A375 (cell line): ENCODE measurements around the gene ATF6B. TPM values are rescaled to one million over a fixed set of nuclear protein-coding genes. Genes with fewer than 3 reads are reported as not detected.

Source experiments
- small RNA-seq: library from RNA; depleted of rRNA; stranded (forward); fragments of <200 nt; gene quantifications from one replicate; pipeline ENCODE3, GENCODE V24; 2014
- total RNA-seq: library from RNA; depleted of rRNA; stranded (reverse); fragments of >200 nt; shearing (Covaris generic); gene quantifications from 2 replicates; pipeline ENCODE4 v1.2.3, GENCODE V29; 2014; rRNA removed

Gene ATF6B
- total RNA-seq: 15.8 and 22.7 TPM in 2 replicates

DNA sequence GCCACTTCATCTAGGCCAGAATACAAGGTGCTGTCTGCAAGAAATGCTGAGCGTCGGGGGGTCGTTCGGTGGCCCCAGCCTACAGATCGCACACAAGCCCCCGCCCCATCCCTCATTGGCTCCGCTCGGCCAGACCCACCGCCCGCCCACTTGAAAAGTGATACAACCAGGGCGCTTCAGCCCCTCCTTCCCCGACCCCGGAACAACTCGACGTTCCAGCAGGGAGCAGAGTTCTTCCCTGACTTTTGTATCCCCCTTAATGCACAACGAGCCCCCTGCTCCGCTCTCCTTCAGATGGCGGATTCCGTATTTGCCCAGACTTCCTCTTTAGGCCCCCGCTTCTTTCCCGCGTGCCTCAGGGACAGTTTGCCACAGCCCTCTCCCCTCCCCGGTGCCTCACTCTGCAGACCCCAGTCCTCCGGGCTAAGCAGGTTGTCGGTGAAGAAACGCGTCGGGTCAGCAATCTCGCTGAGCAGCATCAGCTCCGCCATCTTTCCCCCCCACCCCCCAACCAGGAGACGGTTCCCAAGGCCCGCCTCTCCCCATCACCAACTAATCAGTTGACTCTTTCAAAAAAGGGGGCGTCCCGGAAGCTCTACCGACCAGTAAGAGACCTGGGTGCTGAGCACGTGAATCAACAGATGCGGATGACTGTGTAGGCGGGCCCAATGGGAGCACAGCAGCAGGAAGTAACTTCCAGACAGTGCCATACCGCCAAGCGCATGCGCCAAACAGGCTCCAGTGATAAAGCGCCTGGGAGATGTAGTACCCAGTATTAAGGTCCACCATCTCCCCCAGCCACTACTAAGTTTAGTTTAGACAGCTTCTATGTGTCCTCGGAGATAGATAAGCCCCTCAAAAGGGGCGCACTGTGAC is at the start of gene ATF6B:
Gene ATF6B (minus strand): TSS at position 530 of the 876 bp plus-strand sequence. CDS start 39 bp downstream, at position 491.

DNA sequence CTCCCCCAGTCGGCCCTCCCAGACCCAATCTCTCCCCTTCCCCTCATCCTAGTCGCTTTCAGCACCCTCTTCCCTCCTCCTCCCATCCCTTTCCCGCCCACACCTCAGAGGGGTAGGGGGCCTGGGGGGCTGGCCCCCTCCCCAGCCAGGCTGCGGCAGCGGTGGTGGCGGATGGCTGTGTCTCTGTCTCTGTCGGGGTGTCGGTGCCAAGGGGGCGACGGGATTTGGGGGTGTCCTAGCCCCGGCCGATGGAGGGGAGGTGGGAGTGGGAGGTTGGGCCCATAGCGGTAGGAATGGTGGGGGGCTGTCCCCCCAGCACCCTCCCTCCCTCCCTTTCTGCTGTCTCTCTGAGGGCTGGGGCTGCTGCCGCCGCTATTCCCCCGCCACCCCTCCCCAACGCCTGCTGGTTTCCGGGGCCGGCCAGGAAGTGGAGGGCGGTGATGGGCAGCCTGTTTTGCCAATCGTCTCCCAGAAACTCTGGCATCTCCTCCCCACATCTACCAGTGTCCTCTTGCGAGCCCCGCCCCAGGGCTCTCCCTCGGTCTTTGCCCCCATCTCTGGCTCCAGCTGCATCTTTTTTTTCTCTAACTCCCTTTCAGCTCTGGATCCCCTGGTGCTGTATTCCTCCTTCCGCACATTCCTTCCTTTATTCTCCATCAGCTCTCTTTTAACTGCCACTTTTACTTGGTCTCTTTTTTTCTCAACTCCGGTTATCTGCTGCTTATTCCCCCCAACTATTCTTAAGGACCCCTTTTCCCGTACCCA is 47.8 kb upstream of the ATF6B start, which contains the start of gene AGPAT1:
Gene AGPAT1 (minus strand): TSS at position 374 of the 765 bp plus-strand sequence. CDS start 4,588 bp downstream, outside the sequence.

DNA sequence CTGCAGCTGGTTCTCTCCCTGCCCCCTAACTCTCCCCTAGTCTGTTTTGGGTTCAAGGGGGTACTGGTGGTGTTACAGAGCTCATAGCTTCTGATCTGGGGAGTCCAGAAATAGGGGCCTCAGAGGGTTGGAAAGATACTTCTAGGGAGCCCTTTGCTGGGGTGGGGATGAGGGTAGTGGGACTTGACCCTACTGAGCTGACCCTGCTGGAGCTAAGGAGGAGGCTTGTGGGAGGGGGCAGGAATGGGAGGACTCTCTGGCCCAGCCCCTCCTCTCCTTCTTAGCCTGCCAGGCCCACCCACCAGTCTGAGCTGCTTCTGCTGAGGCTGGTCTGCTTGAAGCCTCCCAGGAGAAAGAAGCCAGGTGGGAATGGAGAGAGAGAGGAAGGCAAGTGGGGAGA is 36.2 kb upstream of the ATF6B start, which contains the start of gene EGFL8:
Gene EGFL8 (plus strand): TSS at position 301 of the 400 bp plus-strand sequence. CDS start 1,571 bp downstream, outside the sequence.

DNA sequence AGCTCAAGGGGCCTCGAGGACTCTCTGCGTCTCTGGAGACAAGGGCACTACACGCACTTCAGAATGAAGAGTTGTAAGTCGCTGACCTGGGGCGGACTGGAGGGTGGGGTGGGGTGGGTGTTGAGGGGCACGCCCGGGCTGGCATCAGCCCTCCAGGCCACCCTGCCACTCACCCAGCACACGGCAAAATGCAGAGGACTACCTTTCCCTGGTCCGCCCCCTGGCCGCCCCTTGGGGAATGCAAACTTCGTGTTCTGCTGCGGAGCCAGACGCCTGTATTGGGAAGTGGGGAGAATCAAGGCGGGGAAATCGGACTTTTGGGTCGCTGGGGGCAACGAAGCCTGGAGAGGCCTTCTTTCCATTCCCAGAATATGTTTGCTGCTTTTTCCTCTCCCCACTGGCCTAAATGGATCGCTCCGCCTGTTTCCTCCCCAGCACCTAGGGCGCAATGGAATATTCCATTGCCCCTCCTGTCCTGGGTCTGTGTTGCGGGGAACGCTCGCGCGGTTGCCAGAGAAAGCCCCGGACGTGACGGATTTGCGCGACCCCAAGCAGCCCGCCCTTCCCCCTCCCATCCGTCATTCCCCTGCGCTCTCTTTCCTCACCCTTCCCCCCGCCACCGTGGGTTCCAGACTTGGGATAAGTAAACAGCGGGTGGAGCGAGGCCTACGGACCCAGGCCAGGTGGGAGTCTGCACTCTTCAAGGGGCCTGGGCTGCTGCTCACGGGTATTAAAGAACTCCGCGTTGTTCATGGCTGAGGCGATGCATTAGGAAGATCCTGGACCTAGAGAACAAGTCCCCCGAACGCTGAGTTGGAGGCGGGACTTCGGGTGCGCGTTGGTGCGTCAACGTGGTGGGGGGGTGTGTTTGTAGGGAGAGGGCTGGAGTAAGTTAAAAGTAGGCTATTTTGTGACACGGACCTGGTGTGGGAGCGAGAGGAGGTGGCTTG is 25.8 kb upstream of the ATF6B start, which contains the start of gene PPT2:
Gene PPT2 (plus strand): TSS at position 578 of the 950 bp plus-strand sequence. CDS start 454 bp downstream, outside the sequence.

GRCh38 chr6:32151863-32152768 is 24.1 kb upstream of the ATF6B start, which contains the start of gene PRRT1:
Gene PRRT1 (minus strand): TSS chr6:32151939. CDS start chr6:32151827, 112 bp downstream.

GRCh38 chr6:32109114-32109764 is 18.8 kb downstream of the ATF6B start, which contains the start of gene TNXB:
Gene TNXB (minus strand): TSS chr6:32109338. CDS start chr6:32098198, 11,140 bp downstream.

Small RNA genes within 50 kb of the gene (small RNA-seq; reads per million reads assigned to genes)
- not detected for gene RNA5SP206

Other genes with a start within 250 kb of the ATF6B start
- 0.37 TPM in 1 of 2 replicates, not detected in the other for gene SLC44A4, start 249.2 kb downstream of the ATF6B start, total RNA-seq
- gene EHMT2, start 230.5 kb downstream of the ATF6B start, total RNA-seq: 29.6 and 34.8 TPM in 2 replicates
- 5.6 and 6.4 TPM in 2 replicates for gene ZBTB12, start 226.2 kb downstream of the ATF6B start, total RNA-seq
- 0.15 TPM in 1 of 2 replicates, not detected in the other for gene C2, start 200.5 kb downstream of the ATF6B start, total RNA-seq
- gene CFB, start 182.2 kb downstream of the ATF6B start, total RNA-seq: 0.60 and 1.6 TPM in 2 replicates
- 134 and 146 TPM in 2 replicates for gene NELFE, start 169.3 kb downstream of the ATF6B start, total RNA-seq
- gene SKIC2, start 169.1 kb downstream of the ATF6B start, total RNA-seq: 63.1 and 63.8 TPM in 2 replicates
- gene DXO, start 156.1 kb downstream of the ATF6B start, total RNA-seq: 19.4 and 23.9 TPM in 2 replicates
- 0.94 and 2.3 TPM in 2 replicates for gene C4A, start 146.2 kb downstream of the ATF6B start, total RNA-seq
- gene C4B, start 113.5 kb downstream of the ATF6B start, total RNA-seq: 1.8 and 2.1 TPM in 2 replicates
- gene CYP21A2, start 89.8 kb downstream of the ATF6B start, total RNA-seq: not detected in 2 replicates
- gene TNXB, start 18.9 kb downstream of the ATF6B start, total RNA-seq: 1.3 and 2.7 TPM in 2 replicates
- gene FKBPL, start 2.0 kb upstream of the ATF6B start, total RNA-seq: 5.5 and 6.6 TPM in 2 replicates
- gene PRRT1, start 23.7 kb upstream of the ATF6B start, total RNA-seq: 0.19 TPM in 1 of 2 replicates, not detected in the other
- gene PPT2, start 25.9 kb upstream of the ATF6B start, total RNA-seq: 27.3 and 73.0 TPM in 2 replicates
- gene EGFL8, start 36.3 kb upstream of the ATF6B start, total RNA-seq: 5.5 and 12.9 TPM in 2 replicates
- gene AGPAT1, start 47.8 kb upstream of the ATF6B start, total RNA-seq: 53.5 and 66.1 TPM in 2 replicates
- gene RNF5, start 50.2 kb upstream of the ATF6B start, total RNA-seq: 39.9 and 40.1 TPM in 2 replicates
- 0.64 and 2.6 TPM in 2 replicates for gene AGER, start 56.0 kb upstream of the ATF6B start, total RNA-seq
- 19.9 and 33.7 TPM in 2 replicates for gene PBX2, start 62.0 kb upstream of the ATF6B start, total RNA-seq
- gene GPSM3, start 64.4 kb upstream of the ATF6B start, total RNA-seq: 13.7 and 15.4 TPM in 2 replicates
- gene NOTCH4, start 95.8 kb upstream of the ATF6B start, total RNA-seq: 4.6 and 4.7 TPM in 2 replicates
- gene TSBP1, start 243.7 kb upstream of the ATF6B start, total RNA-seq: 0.08 TPM in 1 of 2 replicates, not detected in the other